ENCODE data around the gene MRNIP. TPM values are rescaled to one million over a fixed set of nuclear protein-coding genes. Genes with fewer than 3 reads are reported as not detected.
"Not testable (repeated sequence)": the region's sequence is repeated elsewhere in the genome, so short reads cannot be mapped to it uniquely, and the experiment has no call there.

Gene MRNIP
- total RNA-seq, 1 donor from 2014 or later, result 13.1 TPM

DNA sequence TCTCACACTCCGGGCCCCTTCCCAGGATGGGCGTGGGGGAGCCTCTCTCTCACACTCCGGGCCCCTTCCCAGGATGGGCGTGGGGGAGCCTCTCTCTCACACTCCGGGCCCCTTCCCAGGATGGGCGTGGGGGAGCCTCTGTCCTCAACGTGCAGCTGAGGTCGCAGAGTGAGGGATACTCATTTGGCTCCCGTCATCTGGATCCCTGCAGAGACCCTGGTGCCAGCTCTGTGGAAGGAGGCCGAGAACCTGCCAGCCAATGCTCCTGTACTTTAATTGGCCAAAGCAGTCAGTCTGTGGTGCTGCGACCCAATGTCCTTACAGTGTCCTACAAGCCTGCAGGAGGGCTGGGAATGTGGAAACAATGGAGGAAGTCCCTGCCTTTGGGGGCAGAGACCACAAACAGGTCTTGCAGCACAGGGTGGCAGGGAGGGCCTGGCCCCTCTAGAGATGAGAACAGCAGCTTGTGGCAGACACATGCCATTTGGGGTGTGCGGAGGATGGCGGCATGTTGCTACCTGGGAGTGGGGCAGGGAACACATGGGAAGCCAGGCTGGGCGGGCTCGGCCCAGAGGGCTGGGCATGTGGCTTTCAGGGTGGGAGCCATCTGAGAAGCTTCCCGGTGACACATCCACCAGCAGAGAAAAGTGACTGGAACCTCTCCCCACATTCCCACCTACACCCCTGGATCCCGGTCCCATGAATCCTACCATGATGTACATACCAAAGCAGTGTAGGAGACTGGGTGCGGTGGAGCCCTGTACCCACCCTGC is 13.6 kb upstream of the MRNIP start:
- TF ChIP-seq, protein P1, sequence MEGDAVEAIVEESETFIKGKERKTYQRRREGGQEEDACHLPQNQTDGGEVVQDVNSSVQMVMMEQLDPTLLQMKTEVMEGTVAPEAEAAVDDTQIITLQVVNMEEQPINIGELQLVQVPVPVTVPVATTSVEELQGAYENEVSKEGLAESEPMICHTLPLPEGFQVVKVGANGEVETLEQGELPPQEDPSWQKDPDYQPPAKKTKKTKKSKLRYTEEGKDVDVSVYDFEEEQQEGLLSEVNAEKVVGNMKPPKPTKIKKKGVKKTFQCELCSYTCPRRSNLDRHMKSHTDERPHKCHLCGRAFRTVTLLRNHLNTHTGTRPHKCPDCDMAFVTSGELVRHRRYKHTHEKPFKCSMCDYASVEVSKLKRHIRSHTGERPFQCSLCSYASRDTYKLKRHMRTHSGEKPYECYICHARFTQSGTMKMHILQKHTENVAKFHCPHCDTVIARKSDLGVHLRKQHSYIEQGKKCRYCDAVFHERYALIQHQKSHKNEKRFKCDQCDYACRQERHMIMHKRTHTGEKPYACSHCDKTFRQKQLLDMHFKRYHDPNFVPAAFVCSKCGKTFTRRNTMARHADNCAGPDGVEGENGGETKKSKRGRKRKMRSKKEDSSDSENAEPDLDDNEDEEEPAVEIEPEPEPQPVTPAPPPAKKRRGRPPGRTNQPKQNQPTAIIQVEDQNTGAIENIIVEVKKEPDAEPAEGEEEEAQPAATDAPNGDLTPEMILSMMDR (IDR thresholded peaks at IDR 0.05; ENCODE audit: borderline replicate concordance), result no peak
- Histone ChIP-seq H3K9me3 (replicated peaks) (no peaks in the 10 kb centered on the region), H3K4me1 (peaks cover 36% of the 10 kb centered on the region), H3K27me3 (ENCODE audit: low read depth) (no peaks in the 10 kb centered on the region), H3K4me3 (no peak overlapping the region), H3K27ac (replicated peaks) (peak overlapping the region; percentile 77), H3K36me3 (peaks cover 61% of the 10 kb centered on the region)
- no peak for DNase-seq
- intact Hi-C loops (cut with micrococcal nuclease), result no loop called here

DNA sequence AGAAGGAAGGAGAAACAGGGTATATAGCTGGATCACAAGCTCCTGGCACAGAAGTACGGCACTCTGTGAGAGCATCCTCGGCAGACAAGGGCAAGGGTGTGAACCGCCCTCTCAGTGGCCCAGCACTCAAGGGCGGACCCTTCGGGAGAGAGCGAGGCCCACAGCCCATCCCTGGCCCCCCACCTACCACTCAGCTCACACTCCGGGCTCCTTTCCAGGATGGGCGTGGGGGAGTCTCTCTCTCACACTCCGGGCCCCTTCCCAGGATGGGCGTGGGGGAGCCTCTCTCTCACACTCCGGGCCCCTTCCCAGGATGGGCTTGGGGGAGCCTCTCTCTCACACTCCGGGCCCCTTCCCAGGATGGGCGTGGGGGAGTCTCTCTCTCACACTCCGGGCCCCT is 12.9 kb upstream of the MRNIP start:
- H3K4me1 ChIP-seq, result peaks cover 36% of the 10 kb centered on the region
- H3K9me3 ChIP-seq (replicated peaks); intact Hi-C loops (cut with micrococcal nuclease); DNase-seq; H3K4me3 ChIP-seq; H3K27me3 ChIP-seq (ENCODE audit: low read depth): not testable (repeated sequence)
- peak overlapping the region; percentile 73 for H3K27ac ChIP-seq (replicated peaks)
- peaks cover 59% of the 10 kb centered on the region for H3K36me3 ChIP-seq

DNA sequence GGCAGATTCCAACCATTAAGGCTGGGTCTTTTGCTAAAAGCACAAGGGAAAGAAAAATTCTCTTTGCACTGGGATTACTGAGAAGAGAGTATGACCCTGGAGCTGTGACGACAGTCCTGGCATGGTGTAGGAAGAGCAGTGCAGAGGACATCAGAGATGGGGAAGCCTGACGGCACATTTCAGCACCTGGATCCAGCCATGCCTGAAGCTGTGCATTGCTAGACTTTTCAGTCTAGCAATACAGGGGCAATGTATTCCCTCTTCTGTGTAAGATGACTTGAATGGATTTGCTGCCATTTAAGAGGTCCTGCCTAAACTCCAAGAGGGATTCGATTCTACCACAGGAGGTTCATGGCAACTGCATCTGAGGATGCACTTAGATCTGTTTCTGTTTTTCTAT is 12.3 kb upstream of the MRNIP start:
- Histone ChIP-seq H3K9me3 (replicated peaks) (no peaks in the 10 kb centered on the region), H3K4me1 (peaks cover 36% of the 10 kb centered on the region), H3K27ac (replicated peaks) (peak overlapping the region; percentile 73), H3K27me3 (ENCODE audit: low read depth) (no peaks in the 10 kb centered on the region), H3K4me3 (no peak overlapping the region), H3K36me3 (peaks cover 54% of the 10 kb centered on the region)
- intact Hi-C loops (cut with micrococcal nuclease), result no loop called here
- no peak for DNase-seq
- TF ChIP-seq, protein P1 (IDR thresholded peaks at IDR 0.05; ENCODE audit: borderline replicate concordance), result no peak

DNA sequence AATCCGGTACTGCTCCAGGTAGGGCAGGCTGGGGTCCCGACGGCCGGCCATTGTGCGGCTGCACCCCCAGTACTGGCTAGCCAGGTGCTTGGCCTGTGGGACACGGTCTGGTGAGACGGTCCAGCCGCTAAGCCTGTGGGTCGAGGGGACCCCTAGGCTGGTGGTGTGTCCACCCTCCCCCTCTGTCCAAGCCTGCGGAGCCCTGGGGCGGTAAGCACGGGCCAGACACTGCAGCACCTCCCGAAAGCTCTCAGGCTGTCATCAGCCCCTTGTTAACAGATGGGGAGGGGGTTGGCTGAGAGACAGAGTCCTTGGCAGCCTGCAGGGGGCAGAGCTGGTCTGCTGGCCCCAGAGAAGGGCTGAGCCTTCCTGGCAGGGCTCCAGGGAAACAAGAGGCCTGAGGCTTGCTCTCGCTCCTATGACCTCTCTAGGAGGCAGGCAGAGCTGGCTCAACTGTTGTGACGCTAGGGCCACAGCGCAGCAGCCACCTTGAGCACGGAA is 11.8 kb upstream of the MRNIP start:
- peak; percentile 76 for DNase-seq
- no peak overlapping the region for H3K4me3 ChIP-seq
- peaks cover 52% of the 10 kb centered on the region for H3K36me3 ChIP-seq
- H3K9me3 ChIP-seq (replicated peaks), result no peaks in the 10 kb centered on the region
- TF ChIP-seq, protein P1 (IDR thresholded peaks at IDR 0.05; ENCODE audit: borderline replicate concordance), result peak; percentile 73
- peak overlapping the region; percentile 73 for H3K27ac ChIP-seq (replicated peaks)
- no peaks in the 10 kb centered on the region for H3K27me3 ChIP-seq (ENCODE audit: low read depth)
- intact Hi-C loops (cut with micrococcal nuclease), result no loop called here
- H3K4me1 ChIP-seq, result peaks cover 36% of the 10 kb centered on the region

DNA sequence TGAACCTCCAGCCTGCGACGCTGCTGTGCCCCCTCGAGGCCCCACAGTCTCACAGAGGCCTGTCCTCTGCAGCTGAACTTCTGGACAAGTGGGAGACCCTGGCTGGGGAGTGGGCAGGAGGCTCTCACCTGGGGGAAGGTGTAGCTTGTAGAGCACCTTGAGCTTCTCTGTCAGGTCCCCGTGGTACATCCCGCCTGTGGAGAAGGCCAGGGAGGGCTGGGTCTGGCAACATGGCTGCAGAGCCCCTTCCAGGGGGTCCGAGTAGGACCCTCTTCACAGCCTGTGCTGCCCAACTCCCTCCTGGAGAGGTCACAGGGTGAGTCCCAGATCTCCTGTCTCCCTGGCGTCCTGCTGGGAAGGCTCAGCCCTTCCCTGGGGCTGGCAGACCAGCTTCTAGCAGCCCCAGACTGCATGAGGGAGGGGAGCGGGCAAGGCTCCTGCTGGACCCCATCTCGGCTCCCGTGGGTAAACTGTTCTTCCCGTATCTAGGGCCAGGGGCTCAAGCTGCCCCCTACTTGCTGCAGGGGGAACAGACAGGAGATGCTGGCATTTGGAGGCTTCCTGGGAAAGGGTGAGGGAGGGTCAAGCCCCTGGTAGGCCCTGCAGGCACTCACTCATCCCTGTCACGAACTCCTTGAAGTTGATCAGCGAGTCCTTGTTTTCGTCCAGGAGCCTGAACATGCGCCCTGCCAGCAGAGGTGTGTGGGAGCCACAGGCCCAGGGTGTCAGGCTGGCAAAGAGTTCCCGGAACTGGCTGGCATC is 11.2 kb upstream of the MRNIP start:
- TF ChIP-seq, protein P1 (IDR thresholded peaks at IDR 0.05; ENCODE audit: borderline replicate concordance), result no peak
- H3K27ac ChIP-seq (replicated peaks), result peak overlapping the region; percentile 73
- DNase-seq, result no peak
- no peak overlapping the region for H3K4me3 ChIP-seq
- peaks cover 52% of the 10 kb centered on the region for H3K36me3 ChIP-seq
- peaks cover 36% of the 10 kb centered on the region for H3K4me1 ChIP-seq
- no peaks in the 10 kb centered on the region for H3K9me3 ChIP-seq (replicated peaks)
- no peaks in the 10 kb centered on the region for H3K27me3 ChIP-seq (ENCODE audit: low read depth)
- intact Hi-C loops (cut with micrococcal nuclease), result no loop called here
